Measurements from ENCODE around the gene TMEM119. TPM values are rescaled to one million over a fixed set of nuclear protein-coding genes. Genes with fewer than 3 reads are reported as not detected.

Gene TMEM119
- total and polyA plus RNA-seq, 9 of the 15 experiments (the other 6 are each of a cell fraction or from before 2014, with no cell fraction given), result 0.18 TPM; not detected in 8

DNA sequence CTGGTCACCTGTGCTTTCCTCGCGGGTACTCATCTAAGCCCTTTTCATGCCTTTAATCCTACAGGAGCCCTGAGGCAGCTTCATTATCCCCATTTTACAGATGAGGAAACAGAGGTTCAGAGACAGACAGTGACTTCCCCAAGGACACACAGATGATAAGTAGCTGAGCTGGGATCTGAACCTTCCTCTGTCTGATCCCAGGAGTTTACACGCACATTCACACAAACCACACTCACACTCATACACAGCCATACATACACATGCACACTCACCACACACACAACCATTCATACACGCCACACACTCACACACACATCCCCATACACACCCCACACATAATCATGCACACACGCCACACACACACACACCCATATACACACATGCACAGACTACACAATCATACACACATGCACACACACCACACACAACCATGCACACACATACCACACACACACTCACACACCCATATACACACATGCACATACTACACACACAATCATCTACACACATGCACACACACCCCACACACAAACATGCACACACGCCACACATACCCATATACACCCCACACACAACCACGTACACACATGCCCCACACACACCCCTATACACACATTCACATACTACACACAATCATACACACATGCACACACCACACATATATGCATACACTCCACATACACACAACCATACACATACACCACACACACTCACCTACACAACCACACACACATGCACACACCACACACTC is 2.7 kb downstream of the TMEM119 start (continued):
- TF ChIP-seq, protein P1, sequence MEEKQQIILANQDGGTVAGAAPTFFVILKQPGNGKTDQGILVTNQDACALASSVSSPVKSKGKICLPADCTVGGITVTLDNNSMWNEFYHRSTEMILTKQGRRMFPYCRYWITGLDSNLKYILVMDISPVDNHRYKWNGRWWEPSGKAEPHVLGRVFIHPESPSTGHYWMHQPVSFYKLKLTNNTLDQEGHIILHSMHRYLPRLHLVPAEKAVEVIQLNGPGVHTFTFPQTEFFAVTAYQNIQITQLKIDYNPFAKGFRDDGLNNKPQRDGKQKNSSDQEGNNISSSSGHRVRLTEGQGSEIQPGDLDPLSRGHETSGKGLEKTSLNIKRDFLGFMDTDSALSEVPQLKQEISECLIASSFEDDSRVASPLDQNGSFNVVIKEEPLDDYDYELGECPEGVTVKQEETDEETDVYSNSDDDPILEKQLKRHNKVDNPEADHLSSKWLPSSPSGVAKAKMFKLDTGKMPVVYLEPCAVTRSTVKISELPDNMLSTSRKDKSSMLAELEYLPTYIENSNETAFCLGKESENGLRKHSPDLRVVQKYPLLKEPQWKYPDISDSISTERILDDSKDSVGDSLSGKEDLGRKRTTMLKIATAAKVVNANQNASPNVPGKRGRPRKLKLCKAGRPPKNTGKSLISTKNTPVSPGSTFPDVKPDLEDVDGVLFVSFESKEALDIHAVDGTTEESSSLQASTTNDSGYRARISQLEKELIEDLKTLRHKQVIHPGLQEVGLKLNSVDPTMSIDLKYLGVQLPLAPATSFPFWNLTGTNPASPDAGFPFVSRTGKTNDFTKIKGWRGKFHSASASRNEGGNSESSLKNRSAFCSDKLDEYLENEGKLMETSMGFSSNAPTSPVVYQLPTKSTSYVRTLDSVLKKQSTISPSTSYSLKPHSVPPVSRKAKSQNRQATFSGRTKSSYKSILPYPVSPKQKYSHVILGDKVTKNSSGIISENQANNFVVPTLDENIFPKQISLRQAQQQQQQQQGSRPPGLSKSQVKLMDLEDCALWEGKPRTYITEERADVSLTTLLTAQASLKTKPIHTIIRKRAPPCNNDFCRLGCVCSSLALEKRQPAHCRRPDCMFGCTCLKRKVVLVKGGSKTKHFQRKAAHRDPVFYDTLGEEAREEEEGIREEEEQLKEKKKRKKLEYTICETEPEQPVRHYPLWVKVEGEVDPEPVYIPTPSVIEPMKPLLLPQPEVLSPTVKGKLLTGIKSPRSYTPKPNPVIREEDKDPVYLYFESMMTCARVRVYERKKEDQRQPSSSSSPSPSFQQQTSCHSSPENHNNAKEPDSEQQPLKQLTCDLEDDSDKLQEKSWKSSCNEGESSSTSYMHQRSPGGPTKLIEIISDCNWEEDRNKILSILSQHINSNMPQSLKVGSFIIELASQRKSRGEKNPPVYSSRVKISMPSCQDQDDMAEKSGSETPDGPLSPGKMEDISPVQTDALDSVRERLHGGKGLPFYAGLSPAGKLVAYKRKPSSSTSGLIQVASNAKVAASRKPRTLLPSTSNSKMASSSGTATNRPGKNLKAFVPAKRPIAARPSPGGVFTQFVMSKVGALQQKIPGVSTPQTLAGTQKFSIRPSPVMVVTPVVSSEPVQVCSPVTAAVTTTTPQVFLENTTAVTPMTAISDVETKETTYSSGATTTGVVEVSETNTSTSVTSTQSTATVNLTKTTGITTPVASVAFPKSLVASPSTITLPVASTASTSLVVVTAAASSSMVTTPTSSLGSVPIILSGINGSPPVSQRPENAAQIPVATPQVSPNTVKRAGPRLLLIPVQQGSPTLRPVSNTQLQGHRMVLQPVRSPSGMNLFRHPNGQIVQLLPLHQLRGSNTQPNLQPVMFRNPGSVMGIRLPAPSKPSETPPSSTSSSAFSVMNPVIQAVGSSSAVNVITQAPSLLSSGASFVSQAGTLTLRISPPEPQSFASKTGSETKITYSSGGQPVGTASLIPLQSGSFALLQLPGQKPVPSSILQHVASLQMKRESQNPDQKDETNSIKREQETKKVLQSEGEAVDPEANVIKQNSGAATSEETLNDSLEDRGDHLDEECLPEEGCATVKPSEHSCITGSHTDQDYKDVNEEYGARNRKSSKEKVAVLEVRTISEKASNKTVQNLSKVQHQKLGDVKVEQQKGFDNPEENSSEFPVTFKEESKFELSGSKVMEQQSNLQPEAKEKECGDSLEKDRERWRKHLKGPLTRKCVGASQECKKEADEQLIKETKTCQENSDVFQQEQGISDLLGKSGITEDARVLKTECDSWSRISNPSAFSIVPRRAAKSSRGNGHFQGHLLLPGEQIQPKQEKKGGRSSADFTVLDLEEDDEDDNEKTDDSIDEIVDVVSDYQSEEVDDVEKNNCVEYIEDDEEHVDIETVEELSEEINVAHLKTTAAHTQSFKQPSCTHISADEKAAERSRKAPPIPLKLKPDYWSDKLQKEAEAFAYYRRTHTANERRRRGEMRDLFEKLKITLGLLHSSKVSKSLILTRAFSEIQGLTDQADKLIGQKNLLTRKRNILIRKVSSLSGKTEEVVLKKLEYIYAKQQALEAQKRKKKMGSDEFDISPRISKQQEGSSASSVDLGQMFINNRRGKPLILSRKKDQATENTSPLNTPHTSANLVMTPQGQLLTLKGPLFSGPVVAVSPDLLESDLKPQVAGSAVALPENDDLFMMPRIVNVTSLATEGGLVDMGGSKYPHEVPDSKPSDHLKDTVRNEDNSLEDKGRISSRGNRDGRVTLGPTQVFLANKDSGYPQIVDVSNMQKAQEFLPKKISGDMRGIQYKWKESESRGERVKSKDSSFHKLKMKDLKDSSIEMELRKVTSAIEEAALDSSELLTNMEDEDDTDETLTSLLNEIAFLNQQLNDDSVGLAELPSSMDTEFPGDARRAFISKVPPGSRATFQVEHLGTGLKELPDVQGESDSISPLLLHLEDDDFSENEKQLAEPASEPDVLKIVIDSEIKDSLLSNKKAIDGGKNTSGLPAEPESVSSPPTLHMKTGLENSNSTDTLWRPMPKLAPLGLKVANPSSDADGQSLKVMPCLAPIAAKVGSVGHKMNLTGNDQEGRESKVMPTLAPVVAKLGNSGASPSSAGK (IDR thresholded peaks at IDR 0.05), result no peak
- TF ChIP-seq, protein P2, sequence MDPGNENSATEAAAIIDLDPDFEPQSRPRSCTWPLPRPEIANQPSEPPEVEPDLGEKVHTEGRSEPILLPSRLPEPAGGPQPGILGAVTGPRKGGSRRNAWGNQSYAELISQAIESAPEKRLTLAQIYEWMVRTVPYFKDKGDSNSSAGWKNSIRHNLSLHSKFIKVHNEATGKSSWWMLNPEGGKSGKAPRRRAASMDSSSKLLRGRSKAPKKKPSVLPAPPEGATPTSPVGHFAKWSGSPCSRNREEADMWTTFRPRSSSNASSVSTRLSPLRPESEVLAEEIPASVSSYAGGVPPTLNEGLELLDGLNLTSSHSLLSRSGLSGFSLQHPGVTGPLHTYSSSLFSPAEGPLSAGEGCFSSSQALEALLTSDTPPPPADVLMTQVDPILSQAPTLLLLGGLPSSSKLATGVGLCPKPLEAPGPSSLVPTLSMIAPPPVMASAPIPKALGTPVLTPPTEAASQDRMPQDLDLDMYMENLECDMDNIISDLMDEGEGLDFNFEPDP (CRISPR knock-in tag; IDR thresholded peaks at IDR 0.05), result no peak
- TF ChIP-seq, protein P3, sequence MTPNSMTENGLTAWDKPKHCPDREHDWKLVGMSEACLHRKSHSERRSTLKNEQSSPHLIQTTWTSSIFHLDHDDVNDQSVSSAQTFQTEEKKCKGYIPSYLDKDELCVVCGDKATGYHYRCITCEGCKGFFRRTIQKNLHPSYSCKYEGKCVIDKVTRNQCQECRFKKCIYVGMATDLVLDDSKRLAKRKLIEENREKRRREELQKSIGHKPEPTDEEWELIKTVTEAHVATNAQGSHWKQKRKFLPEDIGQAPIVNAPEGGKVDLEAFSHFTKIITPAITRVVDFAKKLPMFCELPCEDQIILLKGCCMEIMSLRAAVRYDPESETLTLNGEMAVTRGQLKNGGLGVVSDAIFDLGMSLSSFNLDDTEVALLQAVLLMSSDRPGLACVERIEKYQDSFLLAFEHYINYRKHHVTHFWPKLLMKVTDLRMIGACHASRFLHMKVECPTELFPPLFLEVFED (CRISPR knock-in tag; conservative IDR thresholded peaks at IDR 0.05), result no peak
- no peak for TF ChIP-seq BMI1 (IDR thresholded peaks at IDR 0.05; ENCODE audit: low read length)
- TF ChIP-seq, protein P4, sequence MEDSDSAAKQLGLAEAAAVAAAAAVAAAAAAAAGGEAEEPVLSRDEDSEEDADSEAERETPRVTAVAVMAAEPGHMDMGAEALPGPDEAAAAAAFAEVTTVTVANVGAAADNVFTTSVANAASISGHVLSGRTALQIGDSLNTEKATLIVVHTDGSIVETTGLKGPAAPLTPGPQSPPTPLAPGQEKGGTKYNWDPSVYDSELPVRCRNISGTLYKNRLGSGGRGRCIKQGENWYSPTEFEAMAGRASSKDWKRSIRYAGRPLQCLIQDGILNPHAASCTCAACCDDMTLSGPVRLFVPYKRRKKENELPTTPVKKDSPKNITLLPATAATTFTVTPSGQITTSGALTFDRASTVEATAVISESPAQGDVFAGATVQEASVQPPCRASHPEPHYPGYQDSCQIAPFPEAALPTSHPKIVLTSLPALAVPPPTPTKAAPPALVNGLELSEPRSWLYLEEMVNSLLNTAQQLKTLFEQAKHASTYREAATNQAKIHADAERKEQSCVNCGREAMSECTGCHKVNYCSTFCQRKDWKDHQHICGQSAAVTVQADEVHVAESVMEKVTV (CRISPR knock-in tag; IDR thresholded peaks at IDR 0.05), result no peak
- no peak for TF ChIP-seq SIN3A (IDR thresholded peaks at IDR 0.05; ENCODE audit: borderline replicate concordance in 2 of 2, control insufficient read depth in 1 of 2, low read depth in 2 of 2, low read length in 2 of 2)
- peak; percentile 51 for TF ChIP-seq ARHGAP35 (IDR thresholded peaks at IDR 0.05; ENCODE audit: partially characterized antibody)
- TF ChIP-seq ADNP (tag; IDR thresholded peaks at IDR 0.05), result peak; percentile 84
- TF ChIP-seq HLTF (IDR thresholded peaks at IDR 0.05), result 0 out of 2 replicates have a peak, but pooled peaks have one; percentile 15
- TF ChIP-seq SNRNP70 (optimal IDR thresholded peaks at IDR 0.05; ENCODE audit: low read depth, low read length), result no peak
- TF ChIP-seq ERF (CRISPR knock-in tag; IDR thresholded peaks at IDR 0.05), result no peak
